ENCODE measurements around the gene RPS6KB2.
A peak's percentile ranks its signal among the peaks of the same experiment; 100 is the strongest.

RPS6KB2 gene

DNA sequence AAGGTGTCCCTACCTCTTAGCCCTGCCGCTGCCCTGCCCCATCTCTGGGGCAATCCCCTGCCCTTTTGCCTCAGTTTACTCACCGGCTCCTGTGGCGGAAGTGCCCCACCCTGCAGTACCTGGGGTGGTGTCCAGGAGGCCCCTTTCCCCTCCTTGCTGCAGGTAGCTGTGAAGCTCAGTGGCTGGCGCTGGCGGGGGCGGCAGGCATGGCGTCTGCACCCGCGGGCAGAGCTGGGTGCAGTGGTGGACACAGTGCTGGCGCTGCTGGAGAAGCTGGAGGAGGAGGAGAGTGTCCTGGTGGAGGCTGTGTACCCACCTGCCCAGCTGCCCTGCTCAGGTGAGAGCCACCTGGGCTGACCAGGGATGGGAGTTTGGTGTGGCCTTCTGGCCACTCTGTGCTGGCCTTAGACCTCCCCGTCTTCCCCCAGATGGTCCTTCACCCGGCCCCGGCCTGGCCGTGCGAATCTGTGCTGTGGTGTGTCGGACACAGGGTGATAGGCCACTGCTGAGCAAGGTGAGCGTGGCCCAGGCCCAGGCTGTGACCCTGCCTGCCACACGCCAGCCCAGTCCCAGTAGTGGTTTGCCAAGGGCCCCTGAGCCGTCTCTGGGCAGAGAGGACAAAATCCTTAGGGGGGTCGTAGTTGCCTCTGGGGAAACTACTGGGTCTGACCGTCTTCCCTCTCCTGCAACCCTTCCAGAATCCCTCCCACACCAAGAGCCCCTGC, 8.8 kb upstream of the RPS6KB2 start:
- Histone ChIP-seq H3K4me1 (ENCODE audit: low read length) (peaks cover 17% of the 10 kb centered on the region; the same call in 1 of the 2 replicates), H3K9me3 (replicated peaks; ENCODE audit: insufficient read depth, low read length) (no peaks in the 10 kb centered on the region), H3K9ac (ENCODE audit: low read length) (no peak overlapping the region), H2AFZ (ENCODE audit: low read length) (no peak overlapping the region), H3F3A (ENCODE audit: insufficient read depth, low read length) (no peaks in the 10 kb centered on the region), H3K27ac (ENCODE audit: low read length) (no peak overlapping the region), H3K79me2 (ENCODE audit: low read length) (no peaks in the 10 kb centered on the region), H3K4me2 (ENCODE audit: low read depth, low read length) (peak overlapping the region; percentile 25; the same call in 1 of the 2 replicates), H4K20me1 (ENCODE audit: insufficient read depth, low read length) (no peaks in the 10 kb centered on the region), H3K36me3 (replicated peaks; ENCODE audit: insufficient read depth, low read length) (no peaks in the 10 kb centered on the region), H3K9me2 (replicated peaks; ENCODE audit: insufficient read depth, low read length) (no peaks in the 10 kb centered on the region), H3K4me3 (ENCODE audit: low read length) (no peak overlapping the region), H3K27me3 (replicated peaks; ENCODE audit: insufficient read depth, low read length) (peaks cover 6% of the 10 kb centered on the region; the same call in 1 of the 2 replicates)
- DNase-seq, result no peak
- TF ChIP-seq EZH2phosphoT487 (IDR thresholded peaks at IDR 0.05; ENCODE audit: low read length), result no peak
- TF ChIP-seq, protein P1, sequence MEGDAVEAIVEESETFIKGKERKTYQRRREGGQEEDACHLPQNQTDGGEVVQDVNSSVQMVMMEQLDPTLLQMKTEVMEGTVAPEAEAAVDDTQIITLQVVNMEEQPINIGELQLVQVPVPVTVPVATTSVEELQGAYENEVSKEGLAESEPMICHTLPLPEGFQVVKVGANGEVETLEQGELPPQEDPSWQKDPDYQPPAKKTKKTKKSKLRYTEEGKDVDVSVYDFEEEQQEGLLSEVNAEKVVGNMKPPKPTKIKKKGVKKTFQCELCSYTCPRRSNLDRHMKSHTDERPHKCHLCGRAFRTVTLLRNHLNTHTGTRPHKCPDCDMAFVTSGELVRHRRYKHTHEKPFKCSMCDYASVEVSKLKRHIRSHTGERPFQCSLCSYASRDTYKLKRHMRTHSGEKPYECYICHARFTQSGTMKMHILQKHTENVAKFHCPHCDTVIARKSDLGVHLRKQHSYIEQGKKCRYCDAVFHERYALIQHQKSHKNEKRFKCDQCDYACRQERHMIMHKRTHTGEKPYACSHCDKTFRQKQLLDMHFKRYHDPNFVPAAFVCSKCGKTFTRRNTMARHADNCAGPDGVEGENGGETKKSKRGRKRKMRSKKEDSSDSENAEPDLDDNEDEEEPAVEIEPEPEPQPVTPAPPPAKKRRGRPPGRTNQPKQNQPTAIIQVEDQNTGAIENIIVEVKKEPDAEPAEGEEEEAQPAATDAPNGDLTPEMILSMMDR (IDR thresholded peaks at IDR 0.05; ENCODE audit: low read length), result no peak
- no peak for TF ChIP-seq EZH2 (optimal IDR thresholded peaks at IDR 0.05; ENCODE audit: low read depth, low read length)

DNA sequence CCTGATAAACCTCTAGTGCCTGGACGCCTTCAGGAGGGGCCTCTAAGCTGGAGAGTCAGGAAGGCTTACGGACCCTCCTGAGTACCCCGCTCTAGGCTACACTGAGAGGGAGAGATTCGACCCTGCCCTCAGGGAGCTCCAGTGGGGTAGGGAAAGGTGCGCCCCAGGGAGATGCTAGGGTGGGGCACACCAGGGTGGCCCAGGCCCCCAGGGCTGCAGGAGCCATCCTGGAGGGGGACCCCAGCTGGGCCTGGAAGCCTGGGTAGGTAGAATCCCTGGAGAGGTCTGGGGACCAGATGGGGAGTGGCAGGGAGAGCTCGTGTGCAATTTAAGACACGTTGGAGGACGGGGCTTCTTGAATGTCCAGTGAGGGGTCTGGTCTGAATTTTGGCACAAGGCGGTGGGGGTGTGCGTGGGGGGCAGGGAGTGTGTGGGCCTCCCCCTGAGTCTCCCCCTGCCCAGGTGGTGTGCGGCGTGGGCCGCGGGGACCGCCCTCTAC, 8.1 kb upstream of the RPS6KB2 start:
- Histone ChIP-seq H3K9me2 (replicated peaks; ENCODE audit: insufficient read depth, low read length) (no peaks in the 10 kb centered on the region), H3K4me2 (ENCODE audit: low read depth, low read length) (peak overlapping the region; percentile 88), H3K4me3 (ENCODE audit: low read length) (peak overlapping the region; percentile 44; the same call in 1 of the 2 replicates), H3K9ac (ENCODE audit: low read length) (peak overlapping the region; percentile 55), H4K20me1 (ENCODE audit: insufficient read depth, low read length) (no peaks in the 10 kb centered on the region), H3F3A (ENCODE audit: insufficient read depth, low read length) (no peaks in the 10 kb centered on the region), H3K9me3 (replicated peaks; ENCODE audit: insufficient read depth, low read length) (no peaks in the 10 kb centered on the region), H2AFZ (ENCODE audit: low read length) (no peak overlapping the region), H3K27me3 (replicated peaks; ENCODE audit: insufficient read depth, low read length) (peaks cover under 1% of the 10 kb centered on the region; the same call in 1 of the 2 replicates), H3K79me2 (ENCODE audit: low read length) (no peaks in the 10 kb centered on the region), H3K4me1 (ENCODE audit: low read length) (peaks cover 17% of the 10 kb centered on the region; the same call in 1 of the 2 replicates), H3K27ac (ENCODE audit: low read length) (no peak overlapping the region), H3K36me3 (replicated peaks; ENCODE audit: insufficient read depth, low read length) (no peaks in the 10 kb centered on the region)
- TF ChIP-seq, protein P1 (IDR thresholded peaks at IDR 0.05; ENCODE audit: low read length), result no peak
- no peak for TF ChIP-seq EZH2 (optimal IDR thresholded peaks at IDR 0.05; ENCODE audit: low read depth, low read length)
- no peak for TF ChIP-seq EZH2phosphoT487 (IDR thresholded peaks at IDR 0.05; ENCODE audit: low read length)
- DNase-seq, result no peak

DNA sequence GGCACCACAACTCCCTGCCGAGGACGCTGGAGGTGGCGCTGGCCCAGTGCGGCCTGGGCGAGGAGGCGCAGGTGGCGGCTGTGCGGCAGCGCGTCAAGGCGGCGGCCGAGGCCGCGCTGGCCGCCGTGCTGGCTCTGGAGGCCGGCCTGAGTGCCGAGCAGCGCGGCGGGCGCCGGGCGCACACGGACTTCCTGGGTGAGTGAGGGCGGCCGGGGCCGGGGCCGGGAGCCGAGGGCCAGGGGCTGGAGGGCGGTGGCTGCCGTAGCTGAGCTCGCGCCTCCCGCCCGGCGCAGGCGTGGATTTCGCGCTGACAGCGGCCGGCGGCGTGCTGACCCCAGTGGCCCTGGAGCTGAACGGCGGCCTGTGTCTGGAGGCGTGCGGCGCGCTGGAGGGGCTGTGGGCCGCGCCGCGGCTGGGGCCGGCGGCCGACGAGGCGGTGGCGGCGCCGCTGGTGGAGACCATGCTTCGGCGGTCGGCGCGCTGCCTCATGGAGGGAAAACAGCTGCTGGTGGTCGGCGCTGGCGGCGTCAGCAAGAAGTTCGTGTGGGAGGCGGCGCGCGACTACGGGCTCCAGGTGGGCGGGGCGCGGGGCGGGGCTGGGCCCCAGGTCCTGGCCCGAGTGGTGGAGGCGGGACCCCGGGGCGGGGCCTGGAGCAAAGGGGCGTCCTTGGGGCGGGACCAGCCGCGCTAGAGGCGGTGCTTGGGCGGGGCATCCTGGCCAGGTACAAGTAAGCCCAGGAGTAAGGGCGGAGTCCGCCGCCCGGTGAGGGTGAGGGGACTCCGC, 7.5 kb upstream of the RPS6KB2 start:
- no peak overlapping the region for H3K27ac ChIP-seq (ENCODE audit: low read length)
- peak overlapping the region; percentile 99 for H3K4me2 ChIP-seq (ENCODE audit: low read depth, low read length)
- TF ChIP-seq, protein P1 (IDR thresholded peaks at IDR 0.05; ENCODE audit: low read length), result no peak
- TF ChIP-seq EZH2 (optimal IDR thresholded peaks at IDR 0.05; ENCODE audit: low read depth, low read length), result no peak
- TF ChIP-seq EZH2phosphoT487 (IDR thresholded peaks at IDR 0.05; ENCODE audit: low read length), result no peak
- no peaks in the 10 kb centered on the region for H3F3A ChIP-seq (ENCODE audit: insufficient read depth, low read length)
- H3K9me2 ChIP-seq (replicated peaks; ENCODE audit: insufficient read depth, low read length), result no peaks in the 10 kb centered on the region
- no peaks in the 10 kb centered on the region for H3K79me2 ChIP-seq (ENCODE audit: low read length)
- H3K4me3 ChIP-seq (ENCODE audit: low read length), result peak overlapping the region; percentile 61
- H3K9me3 ChIP-seq (replicated peaks; ENCODE audit: insufficient read depth, low read length), result no peaks in the 10 kb centered on the region
- H3K36me3 ChIP-seq (replicated peaks; ENCODE audit: insufficient read depth, low read length), result no peaks in the 10 kb centered on the region
- peaks cover 17% of the 10 kb centered on the region; the same call in 1 of the 2 replicates for H3K4me1 ChIP-seq (ENCODE audit: low read length)
- H3K27me3 ChIP-seq (replicated peaks; ENCODE audit: insufficient read depth, low read length), result no peaks in the 10 kb centered on the region
- H2AFZ ChIP-seq (ENCODE audit: low read length), result peak overlapping the region; percentile 93
- peak; percentile 93 for DNase-seq
- no peaks in the 10 kb centered on the region for H4K20me1 ChIP-seq (ENCODE audit: insufficient read depth, low read length)
- peak overlapping the region; percentile 55 for H3K9ac ChIP-seq (ENCODE audit: low read length)
